Neural cell (in vitro differentiated cells): Measurements from ENCODE around the gene F5. TPM values are rescaled to one million over a fixed set of nuclear protein-coding genes. Genes with fewer than 3 reads are reported as not detected.

Source experiments
- H2AFZ ChIP-seq: fragments of 200-600, 300-800 bp; sonication (generic), shearing (Covaris generic); 2 replicates; pipeline ENCODE4 v1.6.0; 2014; ENCODE audit warnings: low read depth, mild to moderate bottlenecking, antibody characterized with exemption, low read length, moderate library complexity
- H3F3A ChIP-seq: fragments of 200-600 bp; shearing (Covaris generic); 2 replicates; pipeline ENCODE4 v1.6.1; 2016; ENCODE audit warnings: mild to moderate bottlenecking, moderate library complexity, mixed read lengths, antibody characterized with exemption, low read length; ENCODE audit not compliant: insufficient read depth, poor library complexity, severe bottlenecking
- H3K27ac ChIP-seq: fragments of 200-600, 300-800 bp; sonication (generic), shearing (Covaris generic); 2 replicates; pipeline ENCODE4 v1.5.1; 2014; ENCODE audit warnings: mild to moderate bottlenecking, low read length, moderate library complexity
- H3K27me3 ChIP-seq: fragments of 300-800, 200-600 bp; sonication (generic), shearing (Covaris generic); 2 replicates; pipeline ENCODE4 v1.6.0; 2014; ENCODE audit warnings: mild to moderate bottlenecking, low read depth, low read length, moderate library complexity; ENCODE audit not compliant: insufficient read depth
- H3K36me3 ChIP-seq: fragments of 300-800, 200-600 bp; sonication (generic), shearing (Covaris generic); 2 replicates; pipeline ENCODE4 v1.5.1; 2014; ENCODE audit warnings: mild to moderate bottlenecking, antibody characterized with exemption, low read length, moderate library complexity; ENCODE audit not compliant: insufficient read depth
- H3K4me2 ChIP-seq: fragments of 300-800, 200-600 bp; sonication (generic), shearing (Covaris generic); 2 replicates; pipeline ENCODE4 v1.6.0; 2014; ENCODE audit warnings: mild to moderate bottlenecking, low read length
- H3K4me3 ChIP-seq: fragments of 300-800, 200-600 bp; sonication (generic), shearing (Covaris generic); 2 replicates; pipeline ENCODE4 v1.5.1; 2014; ENCODE audit warnings: mild to moderate bottlenecking, low read length, moderate library complexity
- H3K79me2 ChIP-seq: fragments of 200-600 bp; shearing (Covaris generic); replicated peaks from 2 replicates; pipeline ENCODE4 v1.6.0; 2014; ENCODE audit warnings: mild to moderate bottlenecking, low read length, moderate library complexity; ENCODE audit not compliant: insufficient read depth
- H3K9ac ChIP-seq: fragments of 300-800, 200-600 bp; sonication (generic), shearing (Covaris generic); 2 replicates; pipeline ENCODE4 v1.6.1; 2016; ENCODE audit warnings: mild to moderate bottlenecking, low read length, mixed read lengths
- H3K9me2 ChIP-seq: fragments of 200-600 bp; shearing (Covaris generic); 2 replicates; pipeline ENCODE4 v1.6.1; 2016; ENCODE audit warnings: mild to moderate bottlenecking, low read length, mixed read lengths; ENCODE audit not compliant: insufficient read depth
- H3K9me3 ChIP-seq: fragments of 200-600, 300-800 bp; sonication (generic), shearing (Covaris generic); 2 replicates; pipeline ENCODE4 v1.6.1; 2016; ENCODE audit warnings: mild to moderate bottlenecking, mixed run types, low read length, moderate library complexity, mixed read lengths
- H4K20me1 ChIP-seq: fragments of 200-600 bp; shearing (Covaris generic); 2 replicates; pipeline ENCODE4 v1.6.1; 2016; ENCODE audit warnings: mild to moderate bottlenecking, mixed run types; ENCODE audit not compliant: insufficient read depth
- EP300 ChIP-seq: fragments of 450-650 bp; conservative IDR thresholded peaks from 2 replicates; pipeline ENCODE4 v1.6.1; 2014; ENCODE audit warnings: antibody characterized with exemption, mild to moderate bottlenecking, moderate library complexity; ENCODE audit not compliant: poor library complexity, severe bottlenecking
- EZH2 ChIP-seq: fragments of 200-600, 300-800 bp; shearing (Covaris generic), sonication (generic); IDR thresholded peaks from 2 replicates; pipeline ENCODE4 v1.6.1; 2014; ENCODE audit warnings: antibody characterized with exemption, low read length, borderline replicate concordance, mild to moderate bottlenecking; ENCODE audit not compliant: insufficient read depth, poor library complexity, severe bottlenecking
- MXI1 ChIP-seq: fragments of 450-650 bp; conservative IDR thresholded peaks from 2 replicates; pipeline ENCODE4 v1.6.1; 2014; ENCODE audit warnings: antibody characterized with exemption, mild to moderate bottlenecking; ENCODE audit not compliant: poor library complexity, severe bottlenecking
- POLR2AphosphoS5 ChIP-seq: IDR thresholded peaks from 2 replicates; pipeline ENCODE4 v1.6.1; 2012
- RAD21 ChIP-seq: fragments of 450-650 bp; conservative IDR thresholded peaks from 2 replicates; pipeline ENCODE4 v1.6.1; 2014; ENCODE audit warnings: antibody characterized with exemption, mild to moderate bottlenecking, moderate library complexity
- SMC3 ChIP-seq: fragments of 450-650 bp; conservative IDR thresholded peaks from 2 replicates; pipeline ENCODE4 v1.6.1; 2014; ENCODE audit warnings: antibody characterized with exemption, mild to moderate bottlenecking, moderate library complexity; ENCODE audit not compliant: poor library complexity
- TAF1 ChIP-seq: IDR thresholded peaks from 2 replicates; pipeline ENCODE4 v1.6.1; 2012; ENCODE audit warnings: low read depth
- polyA minus RNA-seq: library from RNA; depleted of rRNA, polyadenylated mRNA; stranded (reverse); fragments of >200 nt; gene quantifications from 2 replicates; pipeline ENCODE4 v1.2.3, GENCODE V29; 2014
- polyA plus RNA-seq: library from polyadenylated mRNA; depleted of rRNA; stranded (reverse); fragments of >200 nt; gene quantifications from 2 replicates; pipeline ENCODE4 v1.2.3, GENCODE V29; 2014
- TF ChIP-seq, protein P1 (sequence below): fragments of 450-650 bp; IDR thresholded peaks from 2 replicates; pipeline ENCODE4 v1.5.1; 2014; ENCODE audit warnings: antibody characterized with exemption, mild to moderate bottlenecking, moderate library complexity; ENCODE audit not compliant: poor library complexity, severe bottlenecking
- TF ChIP-seq, protein P2 (sequence below): IDR thresholded peaks from 2 replicates; pipeline ENCODE4 v1.6.1; 2012; ENCODE audit warnings: borderline replicate concordance

The F5 gene
- polyA plus RNA-seq = 0.10 TPM in 1 of 2 replicates, not detected in the other
- 0.24 and 0.69 TPM in 2 replicates for polyA minus RNA-seq

DNA sequence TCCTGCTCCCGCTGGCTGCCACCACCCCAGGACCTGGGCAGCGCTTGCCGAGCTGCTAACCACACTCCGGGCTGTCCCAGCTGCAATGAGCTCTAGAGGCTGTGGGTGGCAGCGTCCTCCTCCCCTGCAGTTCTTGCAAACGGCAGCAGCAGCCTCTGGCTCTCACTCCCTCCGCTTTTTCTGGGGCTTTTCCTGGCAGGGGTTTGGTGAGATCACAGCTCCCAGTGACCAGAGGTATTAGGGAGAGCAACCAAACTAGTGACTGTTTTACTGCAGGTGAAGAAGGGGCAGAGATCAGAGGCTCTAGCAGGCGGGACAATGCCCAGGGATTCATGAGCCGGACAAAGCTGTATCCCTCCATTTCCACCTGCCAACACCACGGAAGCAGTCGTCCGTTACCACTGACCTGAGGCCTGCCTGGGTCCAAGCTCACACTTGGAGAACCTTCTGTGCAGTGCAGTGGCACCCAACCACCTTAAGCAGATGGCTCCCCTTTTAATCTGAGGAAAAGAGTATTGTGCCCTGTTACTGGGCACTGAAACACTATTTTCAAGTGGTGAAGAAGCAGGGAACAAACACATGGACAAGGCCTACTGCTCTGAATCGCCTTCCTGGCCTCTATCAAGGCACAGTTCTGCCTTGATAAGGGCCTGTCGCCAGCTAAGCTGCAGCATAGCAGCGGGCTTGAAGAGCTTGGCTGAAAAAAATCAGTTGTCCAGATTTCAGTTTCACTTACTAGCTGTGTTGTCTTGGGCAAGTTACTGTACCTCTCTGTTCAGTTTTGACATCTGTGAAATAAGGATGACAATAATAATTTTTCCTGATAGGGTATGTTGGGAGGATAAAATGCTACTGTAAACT, at the start of gene F5:
TSS of gene F5 (minus strand) at position 87 of the 861 bp plus-strand sequence. CDS start 95 bp downstream, outside the sequence.
- Histone ChIP-seq H4K20me1 (no peaks in the 10 kb centered on the region), H3K79me2 (no peaks in the 10 kb centered on the region), H3K36me3 (no peaks in the 10 kb centered on the region), H3K9ac (no peak within 1 kb of the TSS), H3K4me2 (no peak within 1 kb of the TSS), H3K9me3 (no peaks in the 10 kb centered on the region), H2AFZ (no peak within 1 kb of the TSS), H3K4me3 (peak within 1 kb of the TSS; percentile 50), H3F3A (no peaks in the 10 kb centered on the region), H3K27me3 (no peaks in the 10 kb centered on the region), H3K27ac (no peak within 1 kb of the TSS), H3K9me2 (no peaks in the 10 kb centered on the region)
- TF ChIP-seq MXI1 (no peak), TAF1 (no peak), RAD21 (peak; percentile 56), EP300 (no peak), POLR2AphosphoS5 (no peak), EZH2 (no peak), SMC3 (peak; percentile 52)
- TF ChIP-seq, protein P1, sequence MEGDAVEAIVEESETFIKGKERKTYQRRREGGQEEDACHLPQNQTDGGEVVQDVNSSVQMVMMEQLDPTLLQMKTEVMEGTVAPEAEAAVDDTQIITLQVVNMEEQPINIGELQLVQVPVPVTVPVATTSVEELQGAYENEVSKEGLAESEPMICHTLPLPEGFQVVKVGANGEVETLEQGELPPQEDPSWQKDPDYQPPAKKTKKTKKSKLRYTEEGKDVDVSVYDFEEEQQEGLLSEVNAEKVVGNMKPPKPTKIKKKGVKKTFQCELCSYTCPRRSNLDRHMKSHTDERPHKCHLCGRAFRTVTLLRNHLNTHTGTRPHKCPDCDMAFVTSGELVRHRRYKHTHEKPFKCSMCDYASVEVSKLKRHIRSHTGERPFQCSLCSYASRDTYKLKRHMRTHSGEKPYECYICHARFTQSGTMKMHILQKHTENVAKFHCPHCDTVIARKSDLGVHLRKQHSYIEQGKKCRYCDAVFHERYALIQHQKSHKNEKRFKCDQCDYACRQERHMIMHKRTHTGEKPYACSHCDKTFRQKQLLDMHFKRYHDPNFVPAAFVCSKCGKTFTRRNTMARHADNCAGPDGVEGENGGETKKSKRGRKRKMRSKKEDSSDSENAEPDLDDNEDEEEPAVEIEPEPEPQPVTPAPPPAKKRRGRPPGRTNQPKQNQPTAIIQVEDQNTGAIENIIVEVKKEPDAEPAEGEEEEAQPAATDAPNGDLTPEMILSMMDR = peak; percentile 63
- TF ChIP-seq, protein P2, sequence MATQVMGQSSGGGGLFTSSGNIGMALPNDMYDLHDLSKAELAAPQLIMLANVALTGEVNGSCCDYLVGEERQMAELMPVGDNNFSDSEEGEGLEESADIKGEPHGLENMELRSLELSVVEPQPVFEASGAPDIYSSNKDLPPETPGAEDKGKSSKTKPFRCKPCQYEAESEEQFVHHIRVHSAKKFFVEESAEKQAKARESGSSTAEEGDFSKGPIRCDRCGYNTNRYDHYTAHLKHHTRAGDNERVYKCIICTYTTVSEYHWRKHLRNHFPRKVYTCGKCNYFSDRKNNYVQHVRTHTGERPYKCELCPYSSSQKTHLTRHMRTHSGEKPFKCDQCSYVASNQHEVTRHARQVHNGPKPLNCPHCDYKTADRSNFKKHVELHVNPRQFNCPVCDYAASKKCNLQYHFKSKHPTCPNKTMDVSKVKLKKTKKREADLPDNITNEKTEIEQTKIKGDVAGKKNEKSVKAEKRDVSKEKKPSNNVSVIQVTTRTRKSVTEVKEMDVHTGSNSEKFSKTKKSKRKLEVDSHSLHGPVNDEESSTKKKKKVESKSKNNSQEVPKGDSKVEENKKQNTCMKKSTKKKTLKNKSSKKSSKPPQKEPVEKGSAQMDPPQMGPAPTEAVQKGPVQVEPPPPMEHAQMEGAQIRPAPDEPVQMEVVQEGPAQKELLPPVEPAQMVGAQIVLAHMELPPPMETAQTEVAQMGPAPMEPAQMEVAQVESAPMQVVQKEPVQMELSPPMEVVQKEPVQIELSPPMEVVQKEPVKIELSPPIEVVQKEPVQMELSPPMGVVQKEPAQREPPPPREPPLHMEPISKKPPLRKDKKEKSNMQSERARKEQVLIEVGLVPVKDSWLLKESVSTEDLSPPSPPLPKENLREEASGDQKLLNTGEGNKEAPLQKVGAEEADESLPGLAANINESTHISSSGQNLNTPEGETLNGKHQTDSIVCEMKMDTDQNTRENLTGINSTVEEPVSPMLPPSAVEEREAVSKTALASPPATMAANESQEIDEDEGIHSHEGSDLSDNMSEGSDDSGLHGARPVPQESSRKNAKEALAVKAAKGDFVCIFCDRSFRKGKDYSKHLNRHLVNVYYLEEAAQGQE = no peak

DNA sequence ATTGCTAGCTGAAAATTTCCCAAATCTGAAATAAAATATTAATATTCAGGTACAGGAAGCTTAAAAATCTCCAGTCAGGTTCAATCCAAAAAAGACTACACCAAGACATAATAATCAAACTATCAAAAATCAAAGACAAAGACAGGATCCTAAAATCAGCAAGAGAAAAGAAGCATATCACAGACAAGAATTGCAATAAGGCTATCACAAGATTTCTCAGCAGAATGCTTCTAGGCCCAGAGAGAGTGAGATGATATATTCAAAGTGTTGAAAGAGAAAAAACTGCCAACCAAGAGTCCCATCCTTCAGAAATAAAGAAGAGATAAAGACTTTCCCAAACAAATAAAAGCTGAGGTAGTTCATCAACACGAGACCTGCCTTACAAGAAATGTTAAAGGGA, 48.6 kb upstream of the F5 start:
- Histone ChIP-seq H3K27ac (no peak overlapping the region), H3K79me2 (no peaks in the 10 kb centered on the region), H3K4me3 (no peak overlapping the region), H3K36me3 (no peaks in the 10 kb centered on the region), H3K27me3 (no peaks in the 10 kb centered on the region), H3F3A (no peaks in the 10 kb centered on the region), H3K9ac (no peak overlapping the region), H3K4me2 (no peak overlapping the region), H3K9me2 (no peaks in the 10 kb centered on the region), H2AFZ (no peak overlapping the region), H3K9me3 (peaks cover 6% of the 10 kb centered on the region), H4K20me1 (no peaks in the 10 kb centered on the region)
- TF ChIP-seq EP300 (no peak), EZH2 (no peak), RAD21 (no peak), TAF1 (no peak), SMC3 (no peak), POLR2AphosphoS5 (no peak), MXI1 (no peak)
- TF ChIP-seq, protein P2 = no peak
- TF ChIP-seq, protein P1 = no peak
